ENCODE results near the gene KIZ. TPM values are rescaled to one million over a fixed set of nuclear protein-coding genes. Genes with fewer than 3 reads are reported as not detected.

The KIZ gene
- total RNA-seq, 1 experiment from 2014 or later: 13.4 TPM

DNA sequence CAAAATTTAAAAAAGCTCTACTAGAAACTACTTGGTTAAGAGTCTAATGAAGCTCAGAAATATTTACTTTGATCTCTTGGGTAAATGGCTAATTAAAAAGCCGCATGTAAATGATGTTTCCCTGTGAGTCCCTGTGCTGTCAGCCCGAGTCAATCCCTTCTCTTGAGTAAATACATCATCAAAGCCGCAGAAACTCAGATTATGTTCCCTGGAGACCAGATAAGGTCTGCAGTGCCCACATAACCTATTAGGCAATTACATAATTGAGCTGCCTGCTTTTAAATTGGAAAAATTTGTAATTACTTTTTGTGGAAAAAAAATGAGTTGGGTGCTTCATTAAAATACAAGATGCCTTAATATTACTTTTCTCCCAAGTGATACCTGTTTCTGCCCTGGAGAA, 83.1 kb downstream of the KIZ start:
- H3F3A ChIP-seq (ENCODE audit: low read length, unreplicated experiment): no peaks in the 10 kb centered on the region
- no TSS peak for BruUV-seq (replicated peaks)
- no peak overlapping the region for H3K4me3 ChIP-seq (ENCODE audit: low read length)
- TF ChIP-seq, protein P1, sequence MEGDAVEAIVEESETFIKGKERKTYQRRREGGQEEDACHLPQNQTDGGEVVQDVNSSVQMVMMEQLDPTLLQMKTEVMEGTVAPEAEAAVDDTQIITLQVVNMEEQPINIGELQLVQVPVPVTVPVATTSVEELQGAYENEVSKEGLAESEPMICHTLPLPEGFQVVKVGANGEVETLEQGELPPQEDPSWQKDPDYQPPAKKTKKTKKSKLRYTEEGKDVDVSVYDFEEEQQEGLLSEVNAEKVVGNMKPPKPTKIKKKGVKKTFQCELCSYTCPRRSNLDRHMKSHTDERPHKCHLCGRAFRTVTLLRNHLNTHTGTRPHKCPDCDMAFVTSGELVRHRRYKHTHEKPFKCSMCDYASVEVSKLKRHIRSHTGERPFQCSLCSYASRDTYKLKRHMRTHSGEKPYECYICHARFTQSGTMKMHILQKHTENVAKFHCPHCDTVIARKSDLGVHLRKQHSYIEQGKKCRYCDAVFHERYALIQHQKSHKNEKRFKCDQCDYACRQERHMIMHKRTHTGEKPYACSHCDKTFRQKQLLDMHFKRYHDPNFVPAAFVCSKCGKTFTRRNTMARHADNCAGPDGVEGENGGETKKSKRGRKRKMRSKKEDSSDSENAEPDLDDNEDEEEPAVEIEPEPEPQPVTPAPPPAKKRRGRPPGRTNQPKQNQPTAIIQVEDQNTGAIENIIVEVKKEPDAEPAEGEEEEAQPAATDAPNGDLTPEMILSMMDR (conservative IDR thresholded peaks at IDR 0.05; ENCODE audit: low read depth, low read length): no peak
- TF ChIP-seq EZH2phosphoT487 (IDR thresholded peaks at IDR 0.05; ENCODE audit: borderline replicate concordance, low read length): no peak
- no peak for TF ChIP-seq EZH2 (IDR thresholded peaks at IDR 0.05; ENCODE audit: low read length, unreplicated experiment)
- no peaks in the 10 kb centered on the region for H3K36me3 ChIP-seq (ENCODE audit: low read depth, low read length)
- H4K20me1 ChIP-seq (ENCODE audit: low read length): no peaks in the 10 kb centered on the region
- H3K9ac ChIP-seq (ENCODE audit: low read length): no peak overlapping the region
- no peak overlapping the region for H2AFZ ChIP-seq (ENCODE audit: low read length)
- H3K27ac ChIP-seq (ENCODE audit: low read length): no peak overlapping the region
- ATAC-seq (no peak), DNase-seq (no peak)
- H3K9me2 ChIP-seq (replicated peaks; ENCODE audit: low read length): no peaks in the 10 kb centered on the region
- H3K79me2 ChIP-seq (ENCODE audit: low read length): no peaks in the 10 kb centered on the region
- intact Hi-C loops (cut with micrococcal nuclease): no loop called here
- no peak overlapping the region for H3K4me2 ChIP-seq (ENCODE audit: low read length)
- POLR2A ChIA-PET (ENCODE audit: unreplicated experiment): no interaction called here
- no peaks in the 10 kb centered on the region for H3K27me3 ChIP-seq (ENCODE audit: low read length)
- no peaks in the 10 kb centered on the region for H3K9me3 ChIP-seq (ENCODE audit: low read length)
- no peaks in the 10 kb centered on the region; the same call in 1 of the 2 replicates for H3K4me1 ChIP-seq (ENCODE audit: insufficient read depth, low read length)
- CTCF ChIA-PET: no interaction called here

DNA sequence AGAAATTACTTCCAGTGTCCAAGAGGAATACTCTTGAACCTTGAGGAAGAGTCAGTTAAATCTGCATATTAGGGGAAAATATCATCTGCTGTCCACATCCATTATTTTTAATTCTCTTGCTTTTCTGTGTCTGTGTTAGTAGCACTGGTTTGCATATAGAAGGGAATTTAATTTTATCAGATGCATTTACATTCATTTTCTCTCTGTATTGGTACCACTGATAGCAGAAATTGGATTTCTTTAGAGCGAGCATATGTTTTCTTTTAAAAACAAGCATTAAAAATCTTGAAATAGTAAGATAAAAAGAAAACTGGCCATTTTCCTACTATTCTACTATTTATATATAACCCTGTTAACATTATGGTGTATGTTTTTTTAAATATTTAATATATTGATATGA, 83.8 kb downstream of the KIZ start:
- Histone ChIP-seq H3K9me2 (replicated peaks; ENCODE audit: low read length) (no peaks in the 10 kb centered on the region), H3K9me3 (ENCODE audit: low read length) (no peaks in the 10 kb centered on the region), H3K27me3 (ENCODE audit: low read length) (no peaks in the 10 kb centered on the region), H3K27ac (ENCODE audit: low read length) (no peak overlapping the region), H3K4me2 (ENCODE audit: low read length) (no peak overlapping the region), H3K36me3 (ENCODE audit: low read depth, low read length) (no peaks in the 10 kb centered on the region), H3F3A (ENCODE audit: low read length, unreplicated experiment) (no peaks in the 10 kb centered on the region), H3K79me2 (ENCODE audit: low read length) (no peaks in the 10 kb centered on the region), H3K4me1 (ENCODE audit: insufficient read depth, low read length) (peaks cover 6% of the 10 kb centered on the region), H3K4me3 (ENCODE audit: low read length) (no peak overlapping the region), H3K9ac (ENCODE audit: low read length) (no peak overlapping the region), H2AFZ (ENCODE audit: low read length) (no peak overlapping the region), H4K20me1 (ENCODE audit: low read length) (no peaks in the 10 kb centered on the region)
- POLR2A ChIA-PET (ENCODE audit: unreplicated experiment): no interaction called here
- no TSS peak for BruUV-seq (replicated peaks)
- DNase-seq (no peak), ATAC-seq (no peak)
- intact Hi-C loops (cut with micrococcal nuclease): no loop called here
- CTCF ChIA-PET: no interaction called here
- TF ChIP-seq, protein P1 (conservative IDR thresholded peaks at IDR 0.05; ENCODE audit: low read depth, low read length): no peak
- no peak for TF ChIP-seq EZH2phosphoT487 (IDR thresholded peaks at IDR 0.05; ENCODE audit: borderline replicate concordance, low read length)
- TF ChIP-seq EZH2 (IDR thresholded peaks at IDR 0.05; ENCODE audit: low read length, unreplicated experiment): no peak

DNA sequence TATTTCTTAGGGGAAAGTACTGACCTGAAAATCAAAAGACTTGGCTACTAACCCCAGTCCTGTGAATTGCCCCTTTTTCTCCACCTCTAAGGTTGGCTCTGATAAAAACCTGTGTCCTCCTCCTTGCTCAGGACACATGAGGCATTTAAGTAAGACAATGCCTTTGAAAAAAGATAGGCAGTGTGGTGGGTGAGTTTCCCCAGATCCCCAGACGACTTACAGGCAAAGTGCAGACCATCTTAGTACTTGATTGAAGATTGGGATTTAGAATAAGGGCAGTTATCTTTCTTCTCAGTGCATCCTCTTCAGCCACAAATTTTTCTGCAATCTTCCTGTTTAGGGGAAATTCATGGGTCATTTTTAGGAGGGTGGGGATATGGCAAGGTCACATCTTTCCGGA, 87.8 kb downstream of the KIZ start:
- no peak overlapping the region for H3K4me2 ChIP-seq (ENCODE audit: low read length)
- H3K9me3 ChIP-seq (ENCODE audit: low read length): no peaks in the 10 kb centered on the region
- H3K79me2 ChIP-seq (ENCODE audit: low read length): no peaks in the 10 kb centered on the region
- no peaks in the 10 kb centered on the region for H3K9me2 ChIP-seq (replicated peaks; ENCODE audit: low read length)
- H3K27me3 ChIP-seq (ENCODE audit: low read length): no peaks in the 10 kb centered on the region
- H3K36me3 ChIP-seq (ENCODE audit: low read depth, low read length): no peaks in the 10 kb centered on the region
- no peak overlapping the region for H3K4me3 ChIP-seq (ENCODE audit: low read length)
- peaks cover 7% of the 10 kb centered on the region for H3K4me1 ChIP-seq (ENCODE audit: insufficient read depth, low read length)
- intact Hi-C loops (cut with micrococcal nuclease): no loop called here
- TF ChIP-seq EZH2 (IDR thresholded peaks at IDR 0.05; ENCODE audit: low read length, unreplicated experiment): no peak
- no peak for TF ChIP-seq EZH2phosphoT487 (IDR thresholded peaks at IDR 0.05; ENCODE audit: borderline replicate concordance, low read length)
- TF ChIP-seq, protein P1 (conservative IDR thresholded peaks at IDR 0.05; ENCODE audit: low read depth, low read length): no peak
- no peak overlapping the region for H2AFZ ChIP-seq (ENCODE audit: low read length)
- no peak overlapping the region for H3K9ac ChIP-seq (ENCODE audit: low read length)
- ATAC-seq: no peak
- no peaks in the 10 kb centered on the region for H4K20me1 ChIP-seq (ENCODE audit: low read length)
- no peak for DNase-seq
- no TSS peak for BruUV-seq (replicated peaks)
- no peaks in the 10 kb centered on the region for H3F3A ChIP-seq (ENCODE audit: low read length, unreplicated experiment)
- CTCF ChIA-PET: no interaction called here
- no peak overlapping the region for H3K27ac ChIP-seq (ENCODE audit: low read length)
- POLR2A ChIA-PET (ENCODE audit: unreplicated experiment): no interaction called here
